ENCODE data around the gene C11orf54.

Gene C11orf54

GRCh38 chr11:93741094-93741881 is at the start of gene C11orf54, which contains the start of gene TAF1D:
C11orf54 (plus strand) TSS chr11:93741672; CDS start chr11:93747394, 5,722 bp downstream.
TAF1D (minus strand) TSS chr11:93741495; CDS start chr11:93739304, 2,191 bp downstream.
- peak; percentile 96 for DNase-seq

- no peak for DNase-seq
Observed at GRCh38 chr11:93694109-93694508, 47.4 kb upstream of the C11orf54 start.

- DNase-seq, result no peak
Observed at GRCh38 chr11:93694557-93694956, 46.9 kb upstream of the C11orf54 start.

- no peak for DNase-seq
Observed at GRCh38 chr11:93697611-93698010, 43.9 kb upstream of the C11orf54 start.

- DNase-seq, result no peak
Observed at GRCh38 chr11:93700830-93701229, 40.6 kb upstream of the C11orf54 start.

GRCh38 chr11:93704237-93704636 is 37.2 kb upstream of the C11orf54 start:
- DNase-seq, result no peak

- DNase-seq, result no peak
Observed at GRCh38 chr11:93710239-93710638, 31.2 kb upstream of the C11orf54 start.

- no peak for DNase-seq
Observed at GRCh38 chr11:93712678-93713077, 28.8 kb upstream of the C11orf54 start.

- DNase-seq, result no peak
Observed at GRCh38 chr11:93715797-93716396, 25.6 kb upstream of the C11orf54 start.

GRCh38 chr11:93717501-93717900 is 24.0 kb upstream of the C11orf54 start:
- DNase-seq, result no peak

- DNase-seq, result no peak
Observed at GRCh38 chr11:93718057-93718563, 23.4 kb upstream of the C11orf54 start.

GRCh38 chr11:93719310-93719709 is 22.2 kb upstream of the C11orf54 start:
- no peak for DNase-seq

- no peak for DNase-seq
Observed at GRCh38 chr11:93720522-93720921, 20.9 kb upstream of the C11orf54 start.

GRCh38 chr11:93724089-93724488 is 17.4 kb upstream of the C11orf54 start:
- DNase-seq, result no peak

- no peak for DNase-seq
Observed at GRCh38 chr11:93727985-93728791, 13.3 kb upstream of the C11orf54 start.

- DNase-seq, result no peak
Observed at GRCh38 chr11:93728792-93729128, 12.7 kb upstream of the C11orf54 start.

- no peak for DNase-seq
Observed at GRCh38 chr11:93729129-93729616, 12.3 kb upstream of the C11orf54 start.

GRCh38 chr11:93730108-93731107 is 11.1 kb upstream of the C11orf54 start:
- no peak for DNase-seq

- no peak for DNase-seq
Observed at GRCh38 chr11:93732237-93732892, 9.1 kb upstream of the C11orf54 start.

- DNase-seq, result no peak
Observed at GRCh38 chr11:93733474-93733873, 8.0 kb upstream of the C11orf54 start.
